ENCODE data around the gene PMEL. TPM values are rescaled to one million over a fixed set of nuclear protein-coding genes. Genes with fewer than 3 reads are reported as not detected.
A peak's percentile ranks its signal among the peaks of the same experiment; 100 is the strongest.

PMEL gene
- total RNA-seq, 1 experiment from 2014 or later: 72.2 TPM

DNA sequence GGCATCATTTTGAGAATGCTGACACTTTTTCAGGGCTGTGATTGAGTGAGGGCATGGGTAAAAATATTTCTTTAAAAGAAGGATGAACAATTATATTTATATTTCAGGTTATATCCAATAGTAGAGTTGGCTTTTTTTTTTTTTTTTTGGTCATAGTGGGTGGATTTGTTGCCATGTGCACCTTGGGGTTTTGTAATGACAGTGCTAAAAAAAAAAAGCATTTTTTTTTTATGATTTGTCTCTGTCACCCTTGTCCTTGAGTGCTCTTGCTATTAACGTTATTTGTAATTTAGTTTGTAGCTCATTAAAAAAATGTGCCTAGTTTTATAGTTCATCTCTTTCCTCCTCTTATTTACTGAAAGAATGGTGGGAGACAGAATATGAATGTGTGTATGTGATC, 6.6 kb upstream of the PMEL start (continued):
- TF ChIP-seq, protein P1, sequence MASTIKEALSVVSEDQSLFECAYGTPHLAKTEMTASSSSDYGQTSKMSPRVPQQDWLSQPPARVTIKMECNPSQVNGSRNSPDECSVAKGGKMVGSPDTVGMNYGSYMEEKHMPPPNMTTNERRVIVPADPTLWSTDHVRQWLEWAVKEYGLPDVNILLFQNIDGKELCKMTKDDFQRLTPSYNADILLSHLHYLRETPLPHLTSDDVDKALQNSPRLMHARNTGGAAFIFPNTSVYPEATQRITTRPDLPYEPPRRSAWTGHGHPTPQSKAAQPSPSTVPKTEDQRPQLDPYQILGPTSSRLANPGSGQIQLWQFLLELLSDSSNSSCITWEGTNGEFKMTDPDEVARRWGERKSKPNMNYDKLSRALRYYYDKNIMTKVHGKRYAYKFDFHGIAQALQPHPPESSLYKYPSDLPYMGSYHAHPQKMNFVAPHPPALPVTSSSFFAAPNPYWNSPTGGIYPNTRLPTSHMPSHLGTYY (CRISPR knock-in tag; IDR thresholded peaks at IDR 0.05): no peak
- TF ChIP-seq FOXJ3 (CRISPR knock-in tag; IDR thresholded peaks at IDR 0.05; ENCODE audit: borderline replicate concordance) (no peak), FOXK1 (CRISPR knock-in tag; IDR thresholded peaks at IDR 0.05) (no peak)
- TF ChIP-seq, protein P2, sequence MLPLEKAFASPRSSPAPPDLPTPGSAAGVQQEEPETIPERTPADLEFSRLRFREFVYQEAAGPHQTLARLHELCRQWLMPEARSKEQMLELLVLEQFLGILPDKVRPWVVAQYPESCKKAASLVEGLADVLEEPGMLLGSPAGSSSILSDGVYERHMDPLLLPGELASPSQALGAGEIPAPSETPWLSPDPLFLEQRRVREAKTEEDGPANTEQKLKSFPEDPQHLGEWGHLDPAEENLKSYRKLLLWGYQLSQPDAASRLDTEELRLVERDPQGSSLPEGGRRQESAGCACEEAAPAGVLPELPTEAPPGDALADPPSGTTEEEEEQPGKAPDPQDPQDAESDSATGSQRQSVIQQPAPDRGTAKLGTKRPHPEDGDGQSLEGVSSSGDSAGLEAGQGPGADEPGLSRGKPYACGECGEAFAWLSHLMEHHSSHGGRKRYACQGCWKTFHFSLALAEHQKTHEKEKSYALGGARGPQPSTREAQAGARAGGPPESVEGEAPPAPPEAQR (CRISPR knock-in tag; IDR thresholded peaks at IDR 0.05): no peak
- TF ChIP-seq, protein P3, sequence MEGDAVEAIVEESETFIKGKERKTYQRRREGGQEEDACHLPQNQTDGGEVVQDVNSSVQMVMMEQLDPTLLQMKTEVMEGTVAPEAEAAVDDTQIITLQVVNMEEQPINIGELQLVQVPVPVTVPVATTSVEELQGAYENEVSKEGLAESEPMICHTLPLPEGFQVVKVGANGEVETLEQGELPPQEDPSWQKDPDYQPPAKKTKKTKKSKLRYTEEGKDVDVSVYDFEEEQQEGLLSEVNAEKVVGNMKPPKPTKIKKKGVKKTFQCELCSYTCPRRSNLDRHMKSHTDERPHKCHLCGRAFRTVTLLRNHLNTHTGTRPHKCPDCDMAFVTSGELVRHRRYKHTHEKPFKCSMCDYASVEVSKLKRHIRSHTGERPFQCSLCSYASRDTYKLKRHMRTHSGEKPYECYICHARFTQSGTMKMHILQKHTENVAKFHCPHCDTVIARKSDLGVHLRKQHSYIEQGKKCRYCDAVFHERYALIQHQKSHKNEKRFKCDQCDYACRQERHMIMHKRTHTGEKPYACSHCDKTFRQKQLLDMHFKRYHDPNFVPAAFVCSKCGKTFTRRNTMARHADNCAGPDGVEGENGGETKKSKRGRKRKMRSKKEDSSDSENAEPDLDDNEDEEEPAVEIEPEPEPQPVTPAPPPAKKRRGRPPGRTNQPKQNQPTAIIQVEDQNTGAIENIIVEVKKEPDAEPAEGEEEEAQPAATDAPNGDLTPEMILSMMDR (IDR thresholded peaks at IDR 0.05): no peak
- TF ChIP-seq, protein P4, sequence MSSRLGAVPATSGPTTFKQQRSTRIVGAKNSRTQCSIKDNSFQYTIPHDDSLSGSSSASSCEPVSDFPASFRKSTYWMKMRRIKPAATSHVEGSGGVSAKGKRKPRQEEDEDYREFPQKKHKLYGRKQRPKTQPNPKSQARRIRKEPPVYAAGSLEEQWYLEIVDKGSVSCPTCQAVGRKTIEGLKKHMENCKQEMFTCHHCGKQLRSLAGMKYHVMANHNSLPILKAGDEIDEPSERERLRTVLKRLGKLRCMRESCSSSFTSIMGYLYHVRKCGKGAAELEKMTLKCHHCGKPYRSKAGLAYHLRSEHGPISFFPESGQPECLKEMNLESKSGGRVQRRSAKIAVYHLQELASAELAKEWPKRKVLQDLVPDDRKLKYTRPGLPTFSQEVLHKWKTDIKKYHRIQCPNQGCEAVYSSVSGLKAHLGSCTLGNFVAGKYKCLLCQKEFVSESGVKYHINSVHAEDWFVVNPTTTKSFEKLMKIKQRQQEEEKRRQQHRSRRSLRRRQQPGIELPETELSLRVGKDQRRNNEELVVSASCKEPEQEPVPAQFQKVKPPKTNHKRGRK (CRISPR knock-in tag; IDR thresholded peaks at IDR 0.05; ENCODE audit: borderline replicate concordance): no peak
- TF ChIP-seq, protein P5, sequence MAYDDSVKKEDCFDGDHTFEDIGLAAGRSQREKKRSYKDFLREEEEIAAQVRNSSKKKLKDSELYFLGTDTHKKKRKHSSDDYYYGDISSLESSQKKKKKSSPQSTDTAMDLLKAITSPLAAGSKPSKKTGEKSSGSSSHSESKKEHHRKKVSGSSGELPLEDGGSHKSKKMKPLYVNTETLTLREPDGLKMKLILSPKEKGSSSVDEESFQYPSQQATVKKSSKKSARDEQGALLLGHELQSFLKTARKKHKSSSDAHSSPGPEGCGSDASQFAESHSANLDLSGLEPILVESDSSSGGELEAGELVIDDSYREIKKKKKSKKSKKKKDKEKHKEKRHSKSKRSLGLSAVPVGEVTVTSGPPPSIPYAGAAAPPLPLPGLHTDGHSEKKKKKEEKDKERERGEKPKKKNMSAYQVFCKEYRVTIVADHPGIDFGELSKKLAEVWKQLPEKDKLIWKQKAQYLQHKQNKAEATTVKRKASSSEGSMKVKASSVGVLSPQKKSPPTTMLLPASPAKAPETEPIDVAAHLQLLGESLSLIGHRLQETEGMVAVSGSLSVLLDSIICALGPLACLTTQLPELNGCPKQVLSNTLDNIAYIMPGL (CRISPR knock-in tag; IDR thresholded peaks at IDR 0.05): no peak

DNA sequence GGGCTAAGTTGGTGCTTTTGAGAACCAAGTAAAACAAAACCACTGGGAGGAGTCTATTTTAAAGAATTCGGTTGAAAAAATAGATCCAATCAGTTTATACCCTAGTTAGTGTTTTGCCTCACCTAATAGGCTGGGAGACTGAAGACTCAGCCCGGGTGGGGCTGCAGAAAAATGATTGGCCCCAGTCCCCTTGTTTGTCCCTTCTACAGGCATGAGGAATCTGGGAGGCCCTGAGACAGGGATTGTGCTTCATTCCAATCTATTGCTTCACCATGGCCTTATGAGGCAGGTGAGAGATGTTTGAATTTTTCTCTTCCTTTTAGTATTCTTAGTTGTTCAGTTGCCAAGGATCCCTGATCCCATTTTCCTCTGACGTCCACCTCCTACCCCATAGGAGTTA, 6.2 kb upstream of the PMEL start:
- ChIA-PET CTCF (no interaction called here), POLR2A (no interaction called here)
- ATAC-seq: no peak
- no peaks in the 10 kb centered on the region for H3K9me3 Mint-ChIP-seq
- no peak for DNase-seq (ENCODE audit: low spot score)
- peaks cover 31% of the 10 kb centered on the region for H3K36me3 Mint-ChIP-seq
- no peak overlapping the region for H3K4me3 Mint-ChIP-seq
- H3K27me3 Mint-ChIP-seq (ENCODE audit: low read depth): no peaks in the 10 kb centered on the region
- H3K4me1 Mint-ChIP-seq: peaks cover 10% of the 10 kb centered on the region
- H3K27ac Mint-ChIP-seq: peak overlapping the region; percentile 92
- TF ChIP-seq, protein P6, sequence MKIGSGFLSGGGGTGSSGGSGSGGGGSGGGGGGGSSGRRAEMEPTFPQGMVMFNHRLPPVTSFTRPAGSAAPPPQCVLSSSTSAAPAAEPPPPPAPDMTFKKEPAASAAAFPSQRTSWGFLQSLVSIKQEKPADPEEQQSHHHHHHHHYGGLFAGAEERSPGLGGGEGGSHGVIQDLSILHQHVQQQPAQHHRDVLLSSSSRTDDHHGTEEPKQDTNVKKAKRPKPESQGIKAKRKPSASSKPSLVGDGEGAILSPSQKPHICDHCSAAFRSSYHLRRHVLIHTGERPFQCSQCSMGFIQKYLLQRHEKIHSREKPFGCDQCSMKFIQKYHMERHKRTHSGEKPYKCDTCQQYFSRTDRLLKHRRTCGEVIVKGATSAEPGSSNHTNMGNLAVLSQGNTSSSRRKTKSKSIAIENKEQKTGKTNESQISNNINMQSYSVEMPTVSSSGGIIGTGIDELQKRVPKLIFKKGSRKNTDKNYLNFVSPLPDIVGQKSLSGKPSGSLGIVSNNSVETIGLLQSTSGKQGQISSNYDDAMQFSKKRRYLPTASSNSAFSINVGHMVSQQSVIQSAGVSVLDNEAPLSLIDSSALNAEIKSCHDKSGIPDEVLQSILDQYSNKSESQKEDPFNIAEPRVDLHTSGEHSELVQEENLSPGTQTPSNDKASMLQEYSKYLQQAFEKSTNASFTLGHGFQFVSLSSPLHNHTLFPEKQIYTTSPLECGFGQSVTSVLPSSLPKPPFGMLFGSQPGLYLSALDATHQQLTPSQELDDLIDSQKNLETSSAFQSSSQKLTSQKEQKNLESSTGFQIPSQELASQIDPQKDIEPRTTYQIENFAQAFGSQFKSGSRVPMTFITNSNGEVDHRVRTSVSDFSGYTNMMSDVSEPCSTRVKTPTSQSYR (CRISPR knock-in tag; IDR thresholded peaks at IDR 0.05): no peak
- TF ChIP-seq ZNF671 (CRISPR knock-in tag; IDR thresholded peaks at IDR 0.05) (no peak), ZNF396 (CRISPR knock-in tag; IDR thresholded peaks at IDR 0.05; ENCODE audit: borderline replicate concordance) (no peak), TCF7 (CRISPR knock-in tag; IDR thresholded peaks at IDR 0.05; ENCODE audit: low read depth) (no peak), ETV6 (CRISPR knock-in tag; IDR thresholded peaks at IDR 0.05) (no peak), EMX1 (CRISPR knock-in tag; IDR thresholded peaks at IDR 0.05) (no peak), JAZF1 (CRISPR knock-in tag; IDR thresholded peaks at IDR 0.05) (no peak), NFATC4 (CRISPR knock-in tag; IDR thresholded peaks at IDR 0.05) (no peak), GTF2I (CRISPR knock-in tag; conservative IDR thresholded peaks at IDR 0.05) (no peak), ZNF416 (CRISPR knock-in tag; IDR thresholded peaks at IDR 0.05) (no peak)
- TF ChIP-seq, protein P7, sequence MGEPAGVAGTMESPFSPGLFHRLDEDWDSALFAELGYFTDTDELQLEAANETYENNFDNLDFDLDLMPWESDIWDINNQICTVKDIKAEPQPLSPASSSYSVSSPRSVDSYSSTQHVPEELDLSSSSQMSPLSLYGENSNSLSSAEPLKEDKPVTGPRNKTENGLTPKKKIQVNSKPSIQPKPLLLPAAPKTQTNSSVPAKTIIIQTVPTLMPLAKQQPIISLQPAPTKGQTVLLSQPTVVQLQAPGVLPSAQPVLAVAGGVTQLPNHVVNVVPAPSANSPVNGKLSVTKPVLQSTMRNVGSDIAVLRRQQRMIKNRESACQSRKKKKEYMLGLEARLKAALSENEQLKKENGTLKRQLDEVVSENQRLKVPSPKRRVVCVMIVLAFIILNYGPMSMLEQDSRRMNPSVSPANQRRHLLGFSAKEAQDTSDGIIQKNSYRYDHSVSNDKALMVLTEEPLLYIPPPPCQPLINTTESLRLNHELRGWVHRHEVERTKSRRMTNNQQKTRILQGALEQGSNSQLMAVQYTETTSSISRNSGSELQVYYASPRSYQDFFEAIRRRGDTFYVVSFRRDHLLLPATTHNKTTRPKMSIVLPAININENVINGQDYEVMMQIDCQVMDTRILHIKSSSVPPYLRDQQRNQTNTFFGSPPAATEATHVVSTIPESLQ (CRISPR knock-in tag; IDR thresholded peaks at IDR 0.05): no peak
- TF ChIP-seq, protein P8, sequence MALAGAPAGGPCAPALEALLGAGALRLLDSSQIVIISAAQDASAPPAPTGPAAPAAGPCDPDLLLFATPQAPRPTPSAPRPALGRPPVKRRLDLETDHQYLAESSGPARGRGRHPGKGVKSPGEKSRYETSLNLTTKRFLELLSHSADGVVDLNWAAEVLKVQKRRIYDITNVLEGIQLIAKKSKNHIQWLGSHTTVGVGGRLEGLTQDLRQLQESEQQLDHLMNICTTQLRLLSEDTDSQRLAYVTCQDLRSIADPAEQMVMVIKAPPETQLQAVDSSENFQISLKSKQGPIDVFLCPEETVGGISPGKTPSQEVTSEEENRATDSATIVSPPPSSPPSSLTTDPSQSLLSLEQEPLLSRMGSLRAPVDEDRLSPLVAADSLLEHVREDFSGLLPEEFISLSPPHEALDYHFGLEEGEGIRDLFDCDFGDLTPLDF (CRISPR knock-in tag; IDR thresholded peaks at IDR 0.05): no peak
- TF ChIP-seq, protein P9, sequence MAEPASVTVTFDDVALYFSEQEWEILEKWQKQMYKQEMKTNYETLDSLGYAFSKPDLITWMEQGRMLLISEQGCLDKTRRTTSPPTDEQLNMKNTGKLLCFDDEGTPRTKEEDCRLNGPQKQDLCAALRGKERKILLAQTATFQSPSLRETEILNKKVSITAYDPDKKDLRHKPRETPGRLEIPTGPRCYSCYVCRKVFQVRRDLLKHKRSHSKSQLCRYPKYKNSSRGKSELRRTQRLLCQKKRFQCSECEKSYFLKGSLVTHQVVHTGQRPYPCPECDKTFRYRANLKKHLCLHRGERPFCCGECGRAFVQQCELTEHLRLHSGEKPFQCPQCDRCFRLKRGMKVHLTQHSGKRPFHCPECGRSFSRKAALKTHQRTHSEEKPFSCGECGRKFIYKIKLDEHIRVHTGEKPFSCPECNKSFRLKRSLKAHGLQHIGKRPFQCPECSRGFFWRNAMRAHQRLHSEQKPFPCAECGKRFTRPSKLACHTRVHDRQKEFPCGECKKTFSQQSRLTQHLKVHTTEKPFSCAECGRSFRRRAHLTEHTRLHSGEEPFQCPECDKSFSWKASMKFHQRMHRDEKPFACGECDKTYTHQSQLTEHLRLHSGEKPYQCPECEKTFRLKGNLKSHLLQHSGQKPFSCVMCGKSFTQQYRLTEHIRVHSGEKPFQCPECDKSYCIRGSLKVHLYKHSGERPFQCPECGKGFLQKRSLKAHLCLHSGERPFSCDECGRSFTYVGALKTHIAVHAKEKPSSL (CRISPR knock-in tag; conservative IDR thresholded peaks at IDR 0.05): no peak

Measured in WTC11 (cell line).